Measurements from ENCODE around the gene LACRT.

GRCh38 chr12:54682674-54683073 lies 48.0 kb upstream of the LACRT start:
- TF ChIP-seq ZNF274 (IDR thresholded peaks at IDR 0.05; ENCODE audit: low read depth, low read length) (no peak), YY1 (IDR thresholded peaks at IDR 0.05; ENCODE audit: insufficient read depth, insufficient read length) (no peak), SUZ12 (IDR thresholded peaks at IDR 0.05; ENCODE audit: extremely low read depth, insufficient read depth, insufficient read length) (no peak)

Data from NT2/D1 (cell line).